ENCODE data around the gene DTX3L.

DNA sequence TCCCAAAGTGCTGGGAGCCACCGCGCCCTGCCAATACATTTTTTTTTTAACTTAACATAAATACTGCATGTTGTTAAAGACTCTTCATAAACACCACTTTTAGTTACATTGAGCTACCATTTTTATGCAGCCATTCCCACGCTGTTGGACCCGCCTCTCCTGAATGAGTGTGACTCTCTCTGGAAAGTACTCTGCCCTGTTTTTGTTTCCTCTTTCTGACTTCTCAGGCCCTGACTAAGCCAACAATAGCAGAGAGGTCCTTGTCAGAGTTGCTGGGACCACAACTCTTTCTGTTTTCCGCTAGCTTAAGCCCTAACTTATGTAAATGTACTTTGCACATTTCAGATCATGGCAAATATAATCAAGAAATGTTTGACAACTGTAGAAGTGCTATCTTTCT, 48.6 kb downstream of the DTX3L start:
- TF ChIP-seq POLR2A (IDR thresholded peaks at IDR 0.05): no peak
- TF ChIP-seq, protein P1, sequence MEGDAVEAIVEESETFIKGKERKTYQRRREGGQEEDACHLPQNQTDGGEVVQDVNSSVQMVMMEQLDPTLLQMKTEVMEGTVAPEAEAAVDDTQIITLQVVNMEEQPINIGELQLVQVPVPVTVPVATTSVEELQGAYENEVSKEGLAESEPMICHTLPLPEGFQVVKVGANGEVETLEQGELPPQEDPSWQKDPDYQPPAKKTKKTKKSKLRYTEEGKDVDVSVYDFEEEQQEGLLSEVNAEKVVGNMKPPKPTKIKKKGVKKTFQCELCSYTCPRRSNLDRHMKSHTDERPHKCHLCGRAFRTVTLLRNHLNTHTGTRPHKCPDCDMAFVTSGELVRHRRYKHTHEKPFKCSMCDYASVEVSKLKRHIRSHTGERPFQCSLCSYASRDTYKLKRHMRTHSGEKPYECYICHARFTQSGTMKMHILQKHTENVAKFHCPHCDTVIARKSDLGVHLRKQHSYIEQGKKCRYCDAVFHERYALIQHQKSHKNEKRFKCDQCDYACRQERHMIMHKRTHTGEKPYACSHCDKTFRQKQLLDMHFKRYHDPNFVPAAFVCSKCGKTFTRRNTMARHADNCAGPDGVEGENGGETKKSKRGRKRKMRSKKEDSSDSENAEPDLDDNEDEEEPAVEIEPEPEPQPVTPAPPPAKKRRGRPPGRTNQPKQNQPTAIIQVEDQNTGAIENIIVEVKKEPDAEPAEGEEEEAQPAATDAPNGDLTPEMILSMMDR (IDR thresholded peaks at IDR 0.05 in 4 of 5, conservative IDR thresholded peaks at IDR 0.05 in 1 of 5): no peak
